Measurements from ENCODE around the gene PACS1.

PACS1 gene

GRCh38 chr11:66139817-66140404, 69.8 kb downstream of the PACS1 start:
- H3K27ac ChIP-seq = no peak overlapping the region
- no peak for TF ChIP-seq CTCF (conservative IDR thresholded peaks at IDR 0.05)
- no peak for TF ChIP-seq ZFX (IDR thresholded peaks at IDR 0.05)

DNA sequence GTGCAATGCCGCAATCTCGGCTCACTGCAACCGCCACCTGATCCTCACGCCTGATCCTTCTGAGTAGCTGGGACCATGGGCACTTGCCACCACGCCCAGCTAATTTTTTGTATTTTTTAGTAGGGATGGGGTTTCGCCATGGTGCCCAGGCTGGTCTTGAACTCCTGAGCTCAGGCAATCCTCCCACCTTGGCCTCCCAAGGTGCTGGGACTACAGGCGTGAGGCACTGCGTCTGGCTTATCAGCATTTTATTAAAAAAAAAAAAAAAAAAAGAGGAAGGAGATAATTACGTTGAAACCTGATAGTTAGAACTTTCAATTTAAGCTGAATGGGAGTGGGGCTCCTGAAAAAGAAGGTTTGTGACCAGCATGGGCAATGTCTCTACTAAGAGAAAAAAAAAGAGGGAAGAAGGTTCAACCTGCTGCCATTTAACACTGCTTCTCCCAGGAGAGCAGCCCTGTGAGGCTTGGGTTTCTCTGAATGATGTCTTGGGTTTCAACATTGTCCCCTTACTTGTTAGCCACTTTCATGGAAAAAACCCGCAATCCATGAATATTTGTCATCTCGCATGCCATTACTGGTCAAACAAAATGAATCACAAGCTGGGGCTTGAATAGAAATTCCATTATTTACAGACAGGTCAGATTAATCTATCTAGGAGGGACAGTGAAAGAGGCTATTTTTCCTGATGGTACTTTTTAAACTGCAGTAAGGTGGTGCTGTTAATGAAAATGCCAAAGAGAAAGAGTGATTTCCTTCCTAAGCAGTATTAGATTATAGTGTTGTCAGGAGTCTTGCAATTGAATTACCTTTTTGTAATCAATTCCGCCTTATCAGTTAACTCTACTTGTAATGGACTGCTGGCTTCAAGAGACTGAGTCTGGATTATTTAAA, 72.5 kb downstream of the PACS1 start:
- TF ChIP-seq CTCF (conservative IDR thresholded peaks at IDR 0.05) = no peak
- H3K27ac ChIP-seq = no peak overlapping the region

GRCh38 chr11:66143264-66143566, 73.1 kb downstream of the PACS1 start:
- H3K27ac ChIP-seq = no peak overlapping the region
- TF ChIP-seq CTCF (conservative IDR thresholded peaks at IDR 0.05) (no peak), ZFX (IDR thresholded peaks at IDR 0.05) (no peak)

DNA sequence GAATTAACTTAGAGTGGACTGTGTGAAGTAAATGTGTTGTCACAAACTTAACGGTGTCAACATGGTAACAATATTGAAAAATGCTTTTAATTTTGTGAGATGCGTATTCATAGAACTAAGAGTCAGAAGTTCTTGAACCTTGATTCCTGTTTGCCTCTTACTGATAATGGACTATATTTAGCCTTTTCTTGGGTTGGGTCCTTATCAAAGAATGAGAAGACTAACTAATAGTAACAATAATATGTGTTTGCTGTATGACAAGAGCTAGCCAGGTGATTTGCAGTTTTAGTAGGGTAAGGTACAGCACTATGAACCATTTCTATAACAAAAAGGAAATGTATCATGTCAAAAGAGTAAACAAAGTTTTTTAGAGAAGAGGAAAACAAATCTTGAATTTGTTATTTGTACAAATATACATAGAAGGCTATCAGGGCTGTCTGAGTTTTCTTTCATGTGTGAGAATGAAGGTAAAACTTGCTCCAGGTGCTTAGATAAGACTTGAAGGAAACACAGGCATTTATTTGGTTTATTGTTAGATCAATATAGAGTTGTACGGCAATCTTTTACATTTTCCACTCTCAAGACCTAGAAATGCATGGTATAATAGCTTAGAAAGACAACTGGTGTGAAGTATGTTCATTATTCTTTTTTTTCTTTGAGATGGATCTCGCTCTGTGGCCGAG, 74.1 kb downstream of the PACS1 start:
- no peak overlapping the region for H3K27ac ChIP-seq
- no peak for TF ChIP-seq ZFX (IDR thresholded peaks at IDR 0.05)

DNA sequence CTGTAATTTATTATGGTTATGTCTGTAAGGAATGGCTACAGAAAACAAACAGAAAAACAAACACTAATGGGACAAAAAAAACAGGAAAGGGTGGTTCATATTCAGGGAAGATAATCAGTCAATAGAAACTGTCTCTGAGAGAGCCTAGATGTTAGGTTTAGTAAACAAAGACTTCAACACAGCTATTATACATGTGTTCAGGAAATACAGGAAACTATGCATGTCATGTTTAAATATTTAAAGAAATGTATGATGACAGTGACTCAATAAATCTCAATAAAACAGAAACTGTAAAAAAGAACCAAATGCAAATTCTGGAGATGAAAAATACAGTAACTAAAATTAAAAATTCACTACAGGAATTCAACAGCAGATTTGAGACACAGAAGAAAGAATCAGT, 76.0 kb downstream of the PACS1 start:
- no peak overlapping the region for H3K27ac ChIP-seq
- TF ChIP-seq ZFX (IDR thresholded peaks at IDR 0.05) (no peak), CTCF (conservative IDR thresholded peaks at IDR 0.05) (no peak)

DNA sequence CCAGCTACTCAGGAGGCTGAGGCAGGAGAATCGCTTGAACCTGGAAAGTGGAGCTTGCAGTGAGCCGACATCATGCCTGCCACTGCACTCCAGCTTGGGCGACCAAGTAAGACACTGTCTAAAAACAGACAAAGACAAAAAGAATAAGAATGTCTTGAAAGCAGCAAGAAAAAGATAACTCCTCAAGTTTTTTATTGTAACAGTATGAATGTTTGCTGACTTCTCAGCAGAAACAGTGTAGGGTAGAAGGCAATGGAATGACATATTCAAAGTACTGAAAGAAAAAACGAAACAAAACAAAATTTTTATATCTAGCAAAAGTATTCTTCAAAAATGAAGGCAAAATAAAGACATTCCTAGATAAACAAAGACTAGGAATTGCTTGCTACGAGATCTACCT, 76.9 kb downstream of the PACS1 start:
- no peak for TF ChIP-seq ZFX (IDR thresholded peaks at IDR 0.05)
- no peak for TF ChIP-seq CTCF (conservative IDR thresholded peaks at IDR 0.05)
- H3K27ac ChIP-seq = no peak overlapping the region

GRCh38 chr11:66150140-66150539, 80.1 kb downstream of the PACS1 start:
- TF ChIP-seq ZFX (IDR thresholded peaks at IDR 0.05) (no peak), CTCF (conservative IDR thresholded peaks at IDR 0.05) (no peak)
- no peak overlapping the region for H3K27ac ChIP-seq
